NCI-H1105 (cell line): ENCODE measurements around the gene C2orf92.
"Not testable (repeated sequence)": the region's sequence is repeated elsewhere in the genome, so short reads cannot be mapped to it uniquely, and the experiment has no call there.

Experiments used
- DNase-seq: peaks from one replicate; lab custom pipeline; 2025; lab: John Stamatoyannopoulos, UW

Gene C2orf92

GRCh38 chr2:97693476-97693875 is 24.0 kb downstream of the C2orf92 start:
- DNase-seq: no peak

GRCh38 chr2:97695744-97696143 is 26.2 kb downstream of the C2orf92 start:
- no peak for DNase-seq

- peak; percentile 75 for DNase-seq
Measured at GRCh38 chr2:97697252-97698235, 28.0 kb downstream of the C2orf92 start.

GRCh38 chr2:97698530-97698929 is 29.0 kb downstream of the C2orf92 start:
- DNase-seq: no peak

- peak; percentile 32 for DNase-seq
Measured at GRCh38 chr2:97699765-97700444, 30.4 kb downstream of the C2orf92 start.

GRCh38 chr2:97701186-97701585 is 31.7 kb downstream of the C2orf92 start:
- no peak for DNase-seq

DNA sequence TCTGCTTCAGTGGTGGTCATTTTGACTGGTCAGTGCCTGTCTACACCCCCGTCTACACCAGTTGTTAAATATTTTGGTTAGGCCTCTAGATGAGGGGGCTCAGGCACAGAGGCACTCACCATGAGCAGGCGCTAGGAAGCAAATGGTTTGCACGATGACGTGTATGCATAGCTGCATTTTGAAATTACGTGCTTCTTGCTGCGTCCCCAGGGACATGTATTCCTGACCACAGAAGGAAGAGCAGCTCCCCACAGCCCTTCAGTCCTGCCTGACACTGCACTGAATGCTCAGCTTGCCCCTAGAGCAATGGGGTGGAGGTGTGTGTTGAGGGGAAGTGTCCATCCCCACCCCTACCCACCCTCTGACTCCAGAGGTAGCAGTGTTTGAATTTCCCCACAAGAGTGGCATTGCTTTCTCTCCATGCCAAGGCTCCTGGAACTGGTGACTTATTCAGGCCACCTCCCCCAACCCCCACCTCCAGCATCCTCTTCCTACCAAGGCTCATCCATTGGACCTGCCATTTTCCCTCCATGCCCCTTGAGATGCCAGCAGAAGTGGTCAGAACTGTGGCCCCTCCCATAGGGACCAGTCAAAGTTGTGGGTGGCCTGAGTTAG is 32.4 kb downstream of the C2orf92 start:
- DNase-seq: no peak

- no peak for DNase-seq
Measured at GRCh38 chr2:97702731-97703470, 33.4 kb downstream of the C2orf92 start.

- DNase-seq: no peak
Measured at GRCh38 chr2:97703741-97704140, 34.2 kb downstream of the C2orf92 start.

GRCh38 chr2:97704989-97705388 is 35.5 kb downstream of the C2orf92 start:
- DNase-seq: no peak

DNA sequence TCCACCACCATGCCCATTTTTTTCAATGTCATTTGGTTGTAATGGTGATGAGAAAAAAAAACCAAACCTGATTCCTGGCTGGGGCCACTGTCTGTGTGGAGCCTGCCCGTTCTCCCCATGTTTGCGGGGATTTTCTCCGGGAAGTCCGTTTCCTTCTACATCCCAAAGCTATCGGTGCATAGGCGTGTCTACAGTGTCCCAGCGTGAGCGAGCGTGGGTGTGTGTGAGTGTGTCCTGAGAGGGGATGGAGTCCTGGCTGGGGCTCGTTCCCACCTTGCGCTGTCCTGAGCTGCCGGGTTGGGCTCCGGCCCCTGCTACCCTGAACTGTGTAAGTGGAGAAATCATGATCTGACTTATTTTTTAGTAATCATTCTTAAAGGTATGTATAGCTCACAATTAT is 36.6 kb downstream of the C2orf92 start:
- no peak for DNase-seq

- no peak for DNase-seq
Measured at GRCh38 chr2:97706708-97707345, 37.3 kb downstream of the C2orf92 start.

- DNase-seq: no peak
Measured at GRCh38 chr2:97707362-97708047, 38.0 kb downstream of the C2orf92 start.

GRCh38 chr2:97708048-97708380 is 38.5 kb downstream of the C2orf92 start:
- DNase-seq: no peak

- DNase-seq: no peak
Measured at GRCh38 chr2:97708608-97709007, 39.1 kb downstream of the C2orf92 start.

GRCh38 chr2:97711394-97711711 is 41.8 kb downstream of the C2orf92 start:
- no peak for DNase-seq

DNA sequence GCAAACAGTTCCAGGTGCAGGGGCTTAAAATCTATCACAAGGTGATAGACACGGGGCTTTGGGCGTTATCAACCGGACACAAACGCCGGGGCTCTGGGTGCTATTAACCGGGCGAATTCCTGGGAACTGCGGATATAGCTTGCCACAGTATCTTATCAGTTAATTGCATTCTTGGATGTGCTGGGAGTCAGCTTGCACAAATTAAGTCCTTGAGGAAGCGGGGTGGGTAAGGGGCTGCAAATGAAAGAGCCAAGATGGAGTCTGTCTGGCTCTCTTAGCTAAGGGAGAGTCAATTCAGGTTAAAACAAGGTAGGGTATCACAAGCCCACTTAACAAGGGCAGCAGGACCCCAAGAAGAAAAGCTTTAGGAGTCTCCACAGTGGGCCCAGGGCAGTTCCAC is 42.7 kb downstream of the C2orf92 start:
- not testable (repeated sequence) for DNase-seq

- no peak for DNase-seq
Measured at GRCh38 chr2:97712693-97713295, 43.3 kb downstream of the C2orf92 start.

- no peak for DNase-seq
Measured at GRCh38 chr2:97713296-97714083, 44.0 kb downstream of the C2orf92 start, which contains the start of gene ZAP70. TSS of gene ZAP70 (plus strand) at chr2:97713576. CDS start at chr2:97724037, 10,461 bp downstream.
